Chondrocyte (in vitro differentiated cells): ENCODE measurements around the gene MCRS1. TPM values are rescaled to one million over a fixed set of nuclear protein-coding genes. Genes with fewer than 3 reads are reported as not detected.

Experiments used
- DNase-seq: peaks from one replicate; pipeline ENCODE4 v3.0.0; 2021; ENCODE audit warnings: mixed read lengths, low spot score
- H3K27ac Mint-ChIP-seq: one replicate; pipeline ENCODE4 v1.8.0; 2021; ENCODE audit warnings: mild to moderate bottlenecking, moderate library complexity, mixed read lengths; ENCODE audit not compliant: unreplicated experiment
- H3K27me3 Mint-ChIP-seq: 2 replicates; pipeline ENCODE4 v1.8.0; 2021; ENCODE audit warnings: low read depth, mixed read lengths
- H3K36me3 Mint-ChIP-seq: 2 replicates; pipeline ENCODE4 v1.8.0; 2021; ENCODE audit warnings: low read depth, mixed read lengths
- H3K4me1 Mint-ChIP-seq: 2 replicates; pipeline ENCODE4 v1.8.0; 2021; ENCODE audit warnings: low read depth, mild to moderate bottlenecking, mixed read lengths
- H3K4me3 Mint-ChIP-seq: one replicate; pipeline ENCODE4 v1.8.0; 2021; ENCODE audit warnings: mild to moderate bottlenecking, moderate library complexity, mixed read lengths; ENCODE audit not compliant: unreplicated experiment
- H3K9me3 Mint-ChIP-seq: 2 replicates; pipeline ENCODE4 v1.8.0; 2021; ENCODE audit warnings: low read depth, mixed read lengths
- total RNA-seq: library from RNA; stranded (reverse); gene quantifications from 3 replicates; pipeline ENCODE4 v1.2.1, GENCODE V29; 2021
- TF ChIP-seq, protein P1 (sequence below): fragments of 200-600 bp; sonication (generic); IDR thresholded peaks from 2 replicates; pipeline ENCODE4 v1.5.0; 2021; ENCODE audit warnings: antibody characterized with exemption, mild to moderate bottlenecking, moderate library complexity

Gene MCRS1
- total RNA-seq, 1 donor from 2014 or later = 47.2 TPM

DNA sequence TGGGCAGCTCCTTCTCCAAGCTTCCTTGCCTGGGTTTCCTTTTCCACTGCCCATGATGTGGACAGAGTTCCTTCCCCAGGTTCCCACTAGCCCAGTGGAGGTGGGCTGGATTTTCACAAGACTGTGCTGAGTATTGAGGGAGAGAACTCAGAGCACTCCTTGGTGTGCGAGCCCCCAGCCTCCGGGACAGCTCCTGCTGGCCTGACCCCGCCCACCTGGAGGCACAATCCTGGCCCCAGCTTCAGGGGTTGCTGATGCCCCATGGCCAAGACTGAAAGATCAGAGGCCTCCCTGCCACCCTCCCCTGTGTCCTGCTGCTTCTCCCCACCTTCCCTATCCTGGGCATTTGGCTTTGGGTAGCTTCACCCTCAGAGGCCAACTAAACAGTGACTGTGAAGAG lies 21.5 kb downstream of the MCRS1 start:
- H3K27me3 Mint-ChIP-seq = peaks cover 31% of the 10 kb centered on the region
- H3K27ac Mint-ChIP-seq = no peak overlapping the region
- no peaks in the 10 kb centered on the region for H3K9me3 Mint-ChIP-seq
- H3K36me3 Mint-ChIP-seq = no peaks in the 10 kb centered on the region
- TF ChIP-seq, protein P1, sequence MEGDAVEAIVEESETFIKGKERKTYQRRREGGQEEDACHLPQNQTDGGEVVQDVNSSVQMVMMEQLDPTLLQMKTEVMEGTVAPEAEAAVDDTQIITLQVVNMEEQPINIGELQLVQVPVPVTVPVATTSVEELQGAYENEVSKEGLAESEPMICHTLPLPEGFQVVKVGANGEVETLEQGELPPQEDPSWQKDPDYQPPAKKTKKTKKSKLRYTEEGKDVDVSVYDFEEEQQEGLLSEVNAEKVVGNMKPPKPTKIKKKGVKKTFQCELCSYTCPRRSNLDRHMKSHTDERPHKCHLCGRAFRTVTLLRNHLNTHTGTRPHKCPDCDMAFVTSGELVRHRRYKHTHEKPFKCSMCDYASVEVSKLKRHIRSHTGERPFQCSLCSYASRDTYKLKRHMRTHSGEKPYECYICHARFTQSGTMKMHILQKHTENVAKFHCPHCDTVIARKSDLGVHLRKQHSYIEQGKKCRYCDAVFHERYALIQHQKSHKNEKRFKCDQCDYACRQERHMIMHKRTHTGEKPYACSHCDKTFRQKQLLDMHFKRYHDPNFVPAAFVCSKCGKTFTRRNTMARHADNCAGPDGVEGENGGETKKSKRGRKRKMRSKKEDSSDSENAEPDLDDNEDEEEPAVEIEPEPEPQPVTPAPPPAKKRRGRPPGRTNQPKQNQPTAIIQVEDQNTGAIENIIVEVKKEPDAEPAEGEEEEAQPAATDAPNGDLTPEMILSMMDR = no peak
- peaks cover 3% of the 10 kb centered on the region for H3K4me1 Mint-ChIP-seq
- H3K4me3 Mint-ChIP-seq = no peak overlapping the region
- no peak for DNase-seq

- no peak overlapping the region for H3K4me3 Mint-ChIP-seq
- TF ChIP-seq, protein P1 = no peak
- H3K4me1 Mint-ChIP-seq = peaks cover 3% of the 10 kb centered on the region
- no peaks in the 10 kb centered on the region for H3K36me3 Mint-ChIP-seq
- DNase-seq = no peak
- peaks cover 31% of the 10 kb centered on the region for H3K27me3 Mint-ChIP-seq
- H3K9me3 Mint-ChIP-seq = no peaks in the 10 kb centered on the region
- H3K27ac Mint-ChIP-seq = no peak overlapping the region
These were observed 22.1 kb downstream of the MCRS1 start for GRCh38 chr12:49545815-49546214.

- H3K27me3 Mint-ChIP-seq = peaks cover 30% of the 10 kb centered on the region
- no peaks in the 10 kb centered on the region for H3K9me3 Mint-ChIP-seq
- no peak overlapping the region for H3K27ac Mint-ChIP-seq
These were observed 23.8 kb downstream of the MCRS1 start for GRCh38 chr12:49543914-49544815.

DNA sequence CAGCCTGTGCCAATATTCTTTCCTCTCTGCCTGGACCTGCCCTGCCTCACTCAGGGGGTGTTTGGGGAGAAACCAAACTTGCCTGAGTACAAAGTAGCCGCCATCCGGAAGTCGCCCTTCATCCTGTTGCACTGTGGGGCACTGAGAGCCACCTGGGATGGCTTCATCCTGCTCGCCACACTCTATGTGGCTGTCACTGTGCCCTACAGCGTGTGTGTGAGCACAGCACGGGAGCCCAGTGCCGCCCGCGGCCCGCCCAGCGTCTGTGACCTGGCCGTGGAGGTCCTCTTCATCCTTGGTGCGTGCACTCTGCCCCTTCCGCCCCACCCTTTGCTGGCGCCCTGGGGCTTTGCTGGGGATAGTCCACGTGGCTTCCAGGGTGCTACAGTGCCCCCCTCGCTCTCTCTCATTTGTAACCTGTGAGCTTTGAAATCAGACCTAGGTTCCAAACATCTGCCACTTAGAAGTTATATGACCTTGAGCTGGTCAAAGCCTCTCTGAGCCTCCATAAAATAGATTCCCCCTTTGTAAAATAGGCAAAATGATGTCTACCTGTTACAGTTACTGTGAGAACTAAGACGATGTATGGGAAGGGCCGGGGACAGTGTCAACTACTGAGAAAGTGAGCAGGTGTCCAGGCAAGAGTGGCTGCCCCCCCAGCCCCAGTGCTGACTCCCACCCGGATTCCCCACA lies 24.6 kb downstream of the MCRS1 start:
- H3K36me3 Mint-ChIP-seq = no peaks in the 10 kb centered on the region
- DNase-seq = no peak
- TF ChIP-seq, protein P1 = no peak
- H3K4me3 Mint-ChIP-seq = no peak overlapping the region
- no peaks in the 10 kb centered on the region for H3K9me3 Mint-ChIP-seq
- peaks cover 30% of the 10 kb centered on the region for H3K27me3 Mint-ChIP-seq
- H3K4me1 Mint-ChIP-seq = no peaks in the 10 kb centered on the region
- H3K27ac Mint-ChIP-seq = no peak overlapping the region

More at GRCh38 chr12:49543914-49544815, 23.8 kb downstream of the MCRS1 start:
- peaks cover 3% of the 10 kb centered on the region for H3K4me1 Mint-ChIP-seq
- H3K4me3 Mint-ChIP-seq = no peak overlapping the region
- TF ChIP-seq, protein P1 = no peak
- DNase-seq = no peak
- H3K36me3 Mint-ChIP-seq = no peaks in the 10 kb centered on the region

- Mint-ChIP-seq H3K9me3 (no peaks in the 10 kb centered on the region), H3K27me3 (peaks cover 27% of the 10 kb centered on the region), H3K4me1 (peaks cover 5% of the 10 kb centered on the region), H3K4me3 (no peak overlapping the region), H3K27ac (no peak overlapping the region), H3K36me3 (no peaks in the 10 kb centered on the region)
- TF ChIP-seq, protein P1 = no peak
- DNase-seq = no peak
These were observed 25.3 kb downstream of the MCRS1 start for GRCh38 chr12:49542592-49543160.
